AG04449 (cell line): ENCODE measurements around the gene SYNJ2.

Source experiments
- CTCF ChIA-PET: fragments of 350-600 bp; formaldehyde crosslinking; extraction: SDS; loops from one replicate; lab custom pipeline; 2021; ENCODE audit warnings: antibody characterized with exemption; lab: Yijun Ruan, JAX
- POLR2A ChIA-PET: fragments of 400-600, 350-600 bp; formaldehyde crosslinking; extraction: SDS; loops from one replicate; lab custom pipeline; 2020; ENCODE audit warnings: antibody characterized with exemption, inconsistent platforms; lab: Yijun Ruan, JAX
- DNase-seq: peaks from one replicate; pipeline ENCODE4 v3.0.0-alpha.2; 2010; ENCODE audit warnings: low read depth, low spot score
- H3K4me3 ChIP-seq: 2 replicates; pipeline ENCODE4 v1.5.1; 2011; ENCODE audit warnings: low read depth, mild to moderate bottlenecking, control low read depth, low read length
- TF ChIP-seq, protein P1 (sequence below): IDR thresholded peaks from one replicate; pipeline ENCODE4 v1.5.1; 2011; ENCODE audit warnings: mild to moderate bottlenecking, moderate library complexity, low read length, control low read depth, inconsistent platforms; ENCODE audit not compliant: insufficient read depth; ENCODE audit errors: missing control alignments

Gene SYNJ2

DNA sequence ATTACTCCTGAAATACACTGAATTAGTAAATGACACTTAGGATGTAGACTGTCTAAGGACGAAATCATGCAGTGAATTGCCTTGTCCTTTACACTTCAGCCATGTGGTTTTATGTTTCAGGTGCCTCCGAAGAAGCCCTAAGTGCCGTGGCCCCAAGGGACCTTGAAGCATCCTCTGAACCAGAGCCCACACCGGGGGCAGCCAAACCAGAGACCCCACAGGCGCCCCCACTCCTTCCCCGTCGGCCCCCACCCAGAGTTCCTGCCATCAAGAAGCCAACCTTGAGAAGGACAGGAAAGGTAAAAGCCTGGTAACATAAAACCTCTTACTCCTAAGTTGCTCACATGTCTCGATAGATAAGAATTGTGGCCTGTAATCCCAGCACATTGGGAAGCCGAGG, 111.1 kb downstream of the SYNJ2 start:
- TF ChIP-seq, protein P1, sequence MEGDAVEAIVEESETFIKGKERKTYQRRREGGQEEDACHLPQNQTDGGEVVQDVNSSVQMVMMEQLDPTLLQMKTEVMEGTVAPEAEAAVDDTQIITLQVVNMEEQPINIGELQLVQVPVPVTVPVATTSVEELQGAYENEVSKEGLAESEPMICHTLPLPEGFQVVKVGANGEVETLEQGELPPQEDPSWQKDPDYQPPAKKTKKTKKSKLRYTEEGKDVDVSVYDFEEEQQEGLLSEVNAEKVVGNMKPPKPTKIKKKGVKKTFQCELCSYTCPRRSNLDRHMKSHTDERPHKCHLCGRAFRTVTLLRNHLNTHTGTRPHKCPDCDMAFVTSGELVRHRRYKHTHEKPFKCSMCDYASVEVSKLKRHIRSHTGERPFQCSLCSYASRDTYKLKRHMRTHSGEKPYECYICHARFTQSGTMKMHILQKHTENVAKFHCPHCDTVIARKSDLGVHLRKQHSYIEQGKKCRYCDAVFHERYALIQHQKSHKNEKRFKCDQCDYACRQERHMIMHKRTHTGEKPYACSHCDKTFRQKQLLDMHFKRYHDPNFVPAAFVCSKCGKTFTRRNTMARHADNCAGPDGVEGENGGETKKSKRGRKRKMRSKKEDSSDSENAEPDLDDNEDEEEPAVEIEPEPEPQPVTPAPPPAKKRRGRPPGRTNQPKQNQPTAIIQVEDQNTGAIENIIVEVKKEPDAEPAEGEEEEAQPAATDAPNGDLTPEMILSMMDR: no peak
- no peak for DNase-seq
- H3K4me3 ChIP-seq: no peak overlapping the region
- POLR2A ChIA-PET: no interaction called here
- CTCF ChIA-PET: interaction anchor here (1.2 to 1.7 kb wide), 2 partner anchors 11 to 21 kb away, joined by 3 to 4 read pairs; no protein-coding TSS in a partner anchor

DNA sequence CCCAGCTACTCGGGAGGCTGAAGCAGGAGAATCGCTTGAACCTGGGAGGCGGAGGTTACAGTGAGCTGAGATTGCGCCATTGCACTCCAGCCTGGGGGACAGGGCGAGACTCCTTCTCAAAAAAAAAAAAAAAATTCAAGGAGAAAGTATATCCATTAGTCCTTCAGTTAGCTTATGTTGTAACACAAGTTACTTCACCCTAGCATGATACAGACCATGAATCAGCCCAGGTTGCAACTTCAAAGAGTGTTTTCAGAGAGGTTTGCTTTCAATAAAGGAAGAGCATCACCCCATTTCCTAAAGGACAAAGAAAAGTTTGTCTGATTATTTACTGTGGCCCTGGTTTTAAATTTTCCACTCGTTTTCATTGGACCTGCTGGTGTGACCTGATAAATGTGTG, 113.4 kb downstream of the SYNJ2 start:
- no peak for DNase-seq
- ChIA-PET POLR2A (no interaction called here), CTCF (no interaction called here)
- H3K4me3 ChIP-seq: no peak overlapping the region
- TF ChIP-seq, protein P1: no peak

DNA sequence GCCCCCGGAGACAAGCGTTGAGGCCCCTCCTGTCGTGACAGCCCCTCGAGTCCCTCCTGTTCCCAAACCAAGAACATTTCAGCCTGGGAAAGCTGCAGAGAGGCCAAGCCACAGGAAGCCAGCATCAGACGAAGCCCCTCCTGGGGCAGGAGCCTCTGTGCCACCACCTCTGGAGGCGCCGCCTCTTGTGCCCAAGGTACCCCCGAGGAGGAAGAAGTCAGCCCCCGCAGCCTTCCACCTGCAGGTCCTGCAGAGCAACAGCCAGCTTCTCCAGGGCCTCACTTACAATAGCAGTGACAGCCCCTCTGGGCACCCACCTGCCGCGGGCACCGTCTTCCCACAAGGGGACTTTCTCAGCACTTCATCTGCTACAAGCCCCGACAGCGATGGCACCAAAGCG, 114.0 kb downstream of the SYNJ2 start:
- CTCF ChIA-PET: no interaction called here
- H3K4me3 ChIP-seq: no peak overlapping the region
- DNase-seq: no peak
- TF ChIP-seq, protein P1: no peak
- POLR2A ChIA-PET: no interaction called here

DNA sequence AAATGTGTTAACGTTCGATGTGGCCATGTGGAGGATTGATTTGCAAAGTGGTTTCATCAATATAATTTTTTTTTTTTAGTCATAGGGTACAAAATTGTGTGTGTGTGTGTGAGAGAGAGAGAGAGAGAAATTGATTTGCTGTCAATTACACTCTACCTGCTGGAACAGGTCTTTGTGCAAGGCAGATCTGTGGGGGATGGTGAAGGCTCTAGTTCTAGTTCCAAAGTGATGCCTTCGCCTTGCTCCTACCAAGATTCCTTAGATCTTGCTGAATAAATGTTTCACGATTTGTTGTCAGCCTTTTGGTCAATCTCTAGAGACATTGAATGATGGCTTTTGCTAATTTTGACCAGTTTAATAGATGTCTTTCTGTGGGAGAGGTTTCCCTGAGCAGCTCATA, 121.6 kb downstream of the SYNJ2 start:
- CTCF ChIA-PET: no interaction called here
- no peak for DNase-seq
- TF ChIP-seq, protein P1: no peak
- H3K4me3 ChIP-seq: no peak overlapping the region
- POLR2A ChIA-PET: no interaction called here

DNA sequence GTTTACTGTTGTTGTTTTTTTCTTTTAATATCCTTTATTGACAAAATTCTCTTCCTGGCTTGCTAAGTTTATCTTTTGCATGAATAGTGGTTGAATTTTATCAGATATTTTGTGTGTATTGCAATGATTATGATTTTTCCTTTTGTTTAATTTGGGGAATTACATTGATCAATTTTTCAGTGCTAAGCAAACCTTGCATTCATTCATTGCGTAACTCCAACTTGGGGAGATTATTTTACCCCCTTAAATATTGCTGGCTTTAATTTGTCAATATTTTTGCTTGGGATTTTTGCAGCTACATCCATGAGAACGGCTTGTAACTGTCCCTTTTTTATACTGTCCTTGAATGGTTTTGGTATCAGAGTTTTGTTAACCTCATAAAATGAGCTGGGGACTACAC, 123.0 kb downstream of the SYNJ2 start:
- CTCF ChIA-PET: interaction anchor here (0.7 kb wide), 2 partner anchors 33 to 122 kb away, joined by 3 read pairs; no protein-coding TSS in a partner anchor
- TF ChIP-seq, protein P1: no peak
- no peak overlapping the region for H3K4me3 ChIP-seq
- no peak for DNase-seq
- POLR2A ChIA-PET: no interaction called here

DNA sequence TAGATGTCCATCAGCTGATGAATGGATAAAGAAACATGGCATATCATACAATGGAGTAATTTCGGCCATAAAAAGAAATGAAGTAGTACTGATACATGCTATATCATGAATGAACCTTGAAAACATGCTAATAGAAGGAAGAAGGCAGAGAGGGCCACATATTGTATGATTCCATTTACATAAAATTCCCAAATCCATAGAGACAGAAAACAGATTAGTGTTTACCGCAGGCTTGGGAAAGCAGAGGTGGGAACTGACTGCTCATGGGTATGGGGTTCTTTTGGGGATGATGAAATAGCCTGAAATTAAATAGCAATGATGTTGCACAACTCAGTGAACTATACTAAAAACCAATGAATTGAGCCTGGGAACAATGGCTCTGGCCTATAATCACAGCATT, 128.1 kb downstream of the SYNJ2 start:
- CTCF ChIA-PET: interaction anchor here (1.1 to 1.8 kb wide), 2 partner anchors 37 to 220 kb away, joined by 3 to 4 read pairs; no protein-coding TSS in a partner anchor
- no peak overlapping the region for H3K4me3 ChIP-seq
- TF ChIP-seq, protein P1: no peak
- POLR2A ChIA-PET: no interaction called here
- no peak for DNase-seq
